Measurements from ENCODE around the gene ACSL3. TPM values are rescaled to one million over a fixed set of nuclear protein-coding genes. Genes with fewer than 3 reads are reported as not detected.
A peak's percentile ranks its signal among the peaks of the same experiment; 100 is the strongest.

Gene ACSL3
- total and polyA plus RNA-seq, 4 donors: 22.2 to 154 (median 59.2) TPM

- no peak for TF ChIP-seq CTCF (IDR thresholded peaks at IDR 0.05; ENCODE audit: control extremely low read depth, extremely low read depth)
- DNase-seq: no peak
- Histone ChIP-seq H3K9me3 (ENCODE audit: control insufficient read depth in 4 of 4, insufficient read depth in 3 of 4, low read length in 3 of 4) (no peaks in the 10 kb centered on the region), H3K4me3 (no peak overlapping the region), H3K27me3 (ENCODE audit: control insufficient read depth in 3 of 3, insufficient read depth in 3 of 3, low read length in 2 of 3) (no peaks in the 10 kb centered on the region), H3K27ac (ENCODE audit: low read depth in 1 of 2, low read length in 1 of 2) (peak overlapping the region in 1 of 2 donors; percentile 0), H3K9ac (ENCODE audit: insufficient read depth in 1 of 2, low read length in 2 of 2) (no peak overlapping the region), H3K4me1 (ENCODE audit: control insufficient read depth in 5 of 5, insufficient read depth in 5 of 5, low read length in 5 of 5) (peaks cover 0 to 11% (median 0%) of the 10 kb centered on the region in 5 donors), H3K36me3 (ENCODE audit: control insufficient read depth in 4 of 4, insufficient read depth in 4 of 4, low read length in 4 of 4) (peaks cover 18 to 45% (median 35%) of the 10 kb centered on the region in 4 donors)
- 86 to 94% methylated on average over 2 of the region's 2 CpGs for WGBS, 2 donors
- peak; percentile 53 for ATAC-seq (ENCODE audit: insufficient read depth, low FRiP score)
Measured at GRCh38 chr2:222919841-222920526, 59.1 kb downstream of the ACSL3 start.

GRCh38 chr2:222920657-222921186 lies 59.9 kb downstream of the ACSL3 start:
- H3K36me3 ChIP-seq (ENCODE audit: control insufficient read depth in 4 of 4, insufficient read depth in 4 of 4, low read length in 4 of 4): peaks cover 22 to 47% (median 37%) of the 10 kb centered on the region in 4 donors
- H3K9ac ChIP-seq (ENCODE audit: insufficient read depth in 1 of 2, low read length in 2 of 2): no peak overlapping the region
- peak overlapping the region in 1 of 2 donors; percentile 0 for H3K27ac ChIP-seq (ENCODE audit: low read depth in 1 of 2, low read length in 1 of 2)
- DNase-seq: no peak
- H3K9me3 ChIP-seq (ENCODE audit: control insufficient read depth in 4 of 4, insufficient read depth in 3 of 4, low read length in 3 of 4): no peaks in the 10 kb centered on the region
- H3K4me1 ChIP-seq (ENCODE audit: control insufficient read depth in 5 of 5, insufficient read depth in 5 of 5, low read length in 5 of 5): peaks cover 0 to 11% (median 0%) of the 10 kb centered on the region in 5 donors
- no peak for TF ChIP-seq CTCF (IDR thresholded peaks at IDR 0.05; ENCODE audit: control extremely low read depth, extremely low read depth)
- 95 to 96% methylated on average over 5 of the region's 5 CpGs for WGBS, 2 donors
- no peaks in the 10 kb centered on the region for H3K27me3 ChIP-seq (ENCODE audit: control insufficient read depth in 3 of 3, insufficient read depth in 3 of 3, low read length in 2 of 3)
- ATAC-seq (ENCODE audit: insufficient read depth, low FRiP score): no peak
- H3K4me3 ChIP-seq: no peak overlapping the region

- H3K36me3 ChIP-seq (ENCODE audit: control insufficient read depth in 4 of 4, insufficient read depth in 4 of 4, low read length in 4 of 4): peaks cover 21 to 49% (median 36%) of the 10 kb centered on the region in 4 donors
- no peak overlapping the region for H3K4me3 ChIP-seq
- ATAC-seq (ENCODE audit: insufficient read depth, low FRiP score): no peak
- no peak overlapping the region for H3K9ac ChIP-seq (ENCODE audit: insufficient read depth in 1 of 2, low read length in 2 of 2)
- WGBS, 2 donors: 85 to 91% methylated on average over 8 of the region's 8 CpGs
- TF ChIP-seq CTCF (IDR thresholded peaks at IDR 0.05; ENCODE audit: control extremely low read depth, extremely low read depth): no peak
- no peaks in the 10 kb centered on the region for H3K9me3 ChIP-seq (ENCODE audit: control insufficient read depth in 4 of 4, insufficient read depth in 3 of 4, low read length in 3 of 4)
- H3K27ac ChIP-seq (ENCODE audit: low read depth in 1 of 2, low read length in 1 of 2): no peak overlapping the region
- H3K27me3 ChIP-seq (ENCODE audit: control insufficient read depth in 3 of 3, insufficient read depth in 3 of 3, low read length in 2 of 3): no peaks in the 10 kb centered on the region
- H3K4me1 ChIP-seq (ENCODE audit: control insufficient read depth in 5 of 5, insufficient read depth in 5 of 5, low read length in 5 of 5): peaks cover 0 to 11% (median 0%) of the 10 kb centered on the region in 5 donors
- DNase-seq: peak in 1 of 3 donors; percentile 9
Measured at GRCh38 chr2:222922019-222922800, 61.4 kb downstream of the ACSL3 start.

Measured in lung (tissue), 12 donors.